MG63 (cell line): Measurements from ENCODE around the gene PTH1R. TPM values are rescaled to one million over a fixed set of nuclear protein-coding genes. Genes with fewer than 3 reads are reported as not detected.
A peak's percentile ranks its signal among the peaks of the same experiment; 100 is the strongest.

ENCODE experiments used
- DNase-seq: peaks from one replicate; pipeline ENCODE4 v3.0.0-alpha.2; 2020
- H3K27me3 ChIP-seq: fragments of 250-450 bp; sonication (Bioruptor Pico); 2 replicates; pipeline ENCODE4 v1.5.1; 2020; ENCODE audit warnings: mild to moderate bottlenecking, moderate library complexity
- H3K36me3 ChIP-seq: fragments of 250-450 bp; sonication (Bioruptor Pico); 2 replicates; pipeline ENCODE4 v1.5.1; 2020; ENCODE audit warnings: mild to moderate bottlenecking, moderate library complexity
- H3K4me3 ChIP-seq: fragments of 250-450 bp; sonication (Bioruptor Pico); 2 replicates; pipeline ENCODE4 v1.5.1; 2020; ENCODE audit warnings: mild to moderate bottlenecking, moderate library complexity
- H3K9me3 ChIP-seq: fragments of 250-450 bp; sonication (Bioruptor Pico); 2 replicates; pipeline ENCODE4 v1.5.1; 2020; ENCODE audit warnings: mild to moderate bottlenecking, moderate library complexity
- total RNA-seq: library from RNA; depleted of rRNA; stranded (reverse); fragments of >200 nt; shearing (Covaris generic); gene quantifications from 2 replicates; pipeline ENCODE4 v1.2.3, GENCODE V29; 2014; ENCODE audit warnings: low replicate concordance

Gene PTH1R
- total RNA-seq, 1 experiment from 2014 or later, result not detected

GRCh38 chr3:46869440-46869839, 8.1 kb upstream of the PTH1R start:
- no peak for DNase-seq
- H3K4me3 ChIP-seq, result no peak overlapping the region
- H3K9me3 ChIP-seq, result no peaks in the 10 kb centered on the region
- no peaks in the 10 kb centered on the region for H3K36me3 ChIP-seq
- H3K27me3 ChIP-seq, result no peaks in the 10 kb centered on the region

GRCh38 chr3:46870651-46871050, 6.9 kb upstream of the PTH1R start:
- H3K27me3 ChIP-seq, result no peaks in the 10 kb centered on the region
- no peak for DNase-seq

GRCh38 chr3:46871222-46871621, 6.3 kb upstream of the PTH1R start:
- no peak for DNase-seq
- Histone ChIP-seq H3K9me3 (no peaks in the 10 kb centered on the region), H3K27me3 (no peaks in the 10 kb centered on the region), H3K36me3 (no peaks in the 10 kb centered on the region), H3K4me3 (no peak overlapping the region)

More at GRCh38 chr3:46870651-46871050, 6.9 kb upstream of the PTH1R start:
- no peak overlapping the region for H3K4me3 ChIP-seq
- no peaks in the 10 kb centered on the region for H3K9me3 ChIP-seq
- H3K36me3 ChIP-seq, result no peaks in the 10 kb centered on the region

- Histone ChIP-seq H3K36me3 (no peaks in the 10 kb centered on the region), H3K4me3 (no peak overlapping the region), H3K27me3 (no peaks in the 10 kb centered on the region), H3K9me3 (no peaks in the 10 kb centered on the region)
- DNase-seq, result no peak
Observed at GRCh38 chr3:46873521-46873920, 4.0 kb upstream of the PTH1R start.

GRCh38 chr3:46874430-46874829, 3.1 kb upstream of the PTH1R start:
- H3K4me3 ChIP-seq, result no peak overlapping the region
- no peaks in the 10 kb centered on the region for H3K9me3 ChIP-seq
- no peaks in the 10 kb centered on the region for H3K36me3 ChIP-seq
- H3K27me3 ChIP-seq, result no peaks in the 10 kb centered on the region
- no peak for DNase-seq

- no peak for DNase-seq
- H3K27me3 ChIP-seq, result no peaks in the 10 kb centered on the region
- H3K4me3 ChIP-seq, result no peak overlapping the region
- H3K9me3 ChIP-seq, result no peaks in the 10 kb centered on the region
- no peaks in the 10 kb centered on the region for H3K36me3 ChIP-seq
Observed at GRCh38 chr3:46875560-46875959, 2.0 kb upstream of the PTH1R start.

- H3K4me3 ChIP-seq, result no peak overlapping the region
- no peak for DNase-seq
- H3K36me3 ChIP-seq, result no peaks in the 10 kb centered on the region
- H3K9me3 ChIP-seq, result no peaks in the 10 kb centered on the region
- H3K27me3 ChIP-seq, result no peaks in the 10 kb centered on the region; the same call in 1 of the 2 replicates
Observed at GRCh38 chr3:46876313-46877300, 914 bp upstream of the PTH1R start.

- H3K27me3 ChIP-seq, result peaks cover 10% of the 10 kb centered on the region
- DNase-seq, result no peak
- no peak overlapping the region for H3K4me3 ChIP-seq
- no peaks in the 10 kb centered on the region for H3K9me3 ChIP-seq
- H3K36me3 ChIP-seq, result no peaks in the 10 kb centered on the region
Observed at GRCh38 chr3:46878781-46879436, 1.4 kb downstream of the PTH1R start.

GRCh38 chr3:46880884-46881595, 3.5 kb downstream of the PTH1R start:
- Histone ChIP-seq H3K36me3 (no peaks in the 10 kb centered on the region), H3K9me3 (no peaks in the 10 kb centered on the region), H3K27me3 (peaks cover 10% of the 10 kb centered on the region), H3K4me3 (no peak overlapping the region)
- DNase-seq, result no peak

- Histone ChIP-seq H3K9me3 (no peaks in the 10 kb centered on the region), H3K36me3 (no peaks in the 10 kb centered on the region), H3K4me3 (peak overlapping the region; percentile 39), H3K27me3 (peaks cover 10% of the 10 kb centered on the region)
- no peak for DNase-seq
Observed at GRCh38 chr3:46881596-46882376, 4.3 kb downstream of the PTH1R start.

- no peaks in the 10 kb centered on the region for H3K36me3 ChIP-seq
- no peaks in the 10 kb centered on the region for H3K9me3 ChIP-seq
- H3K27me3 ChIP-seq, result peaks cover 10% of the 10 kb centered on the region
- no peak for DNase-seq
- H3K4me3 ChIP-seq, result peak overlapping the region; percentile 39
Observed at GRCh38 chr3:46882377-46883053, 5.0 kb downstream of the PTH1R start.

- DNase-seq, result no peak
- H3K36me3 ChIP-seq, result no peaks in the 10 kb centered on the region
- H3K27me3 ChIP-seq, result peaks cover 10% of the 10 kb centered on the region
Observed at GRCh38 chr3:46883054-46883829, 5.7 kb downstream of the PTH1R start.

GRCh38 chr3:46883830-46884185, 6.3 kb downstream of the PTH1R start:
- H3K4me3 ChIP-seq, result no peak overlapping the region
- no peak for DNase-seq
- no peaks in the 10 kb centered on the region for H3K36me3 ChIP-seq
- H3K27me3 ChIP-seq, result peaks cover 10% of the 10 kb centered on the region
- no peaks in the 10 kb centered on the region for H3K9me3 ChIP-seq

More at GRCh38 chr3:46883054-46883829, 5.7 kb downstream of the PTH1R start:
- Histone ChIP-seq H3K9me3 (no peaks in the 10 kb centered on the region), H3K4me3 (no peak overlapping the region)

GRCh38 chr3:46884427-46884826, 6.9 kb downstream of the PTH1R start:
- no peaks in the 10 kb centered on the region for H3K9me3 ChIP-seq
- DNase-seq, result no peak
- peaks cover 10% of the 10 kb centered on the region for H3K27me3 ChIP-seq
- no peaks in the 10 kb centered on the region for H3K36me3 ChIP-seq
- H3K4me3 ChIP-seq, result no peak overlapping the region

- no peak for DNase-seq
- H3K27me3 ChIP-seq, result peaks cover 10% of the 10 kb centered on the region
- H3K36me3 ChIP-seq, result no peaks in the 10 kb centered on the region
- no peaks in the 10 kb centered on the region for H3K9me3 ChIP-seq
- no peak overlapping the region for H3K4me3 ChIP-seq
Observed at GRCh38 chr3:46884929-46885328, 7.4 kb downstream of the PTH1R start.
